Thoracic aorta (tissue), 2 donors: Measurements from ENCODE around the gene GRB14. TPM values are rescaled to one million over a fixed set of nuclear protein-coding genes. Genes with fewer than 3 reads are reported as not detected.

Experiments
- ATAC-seq: fragments of 150-250 bp; one replicate; pipeline ENCODE4 v1.8.0; 2017; ENCODE audit warnings: low read depth; ENCODE audit not compliant: insufficient number of reproducible peaks, low FRiP score
- DNase-seq: peaks from one replicate; pipeline ENCODE4 v3.0.0-alpha.2; 2020; ENCODE audit warnings: low spot score
- H3K27ac ChIP-seq, 2 donors: fragments of 200-600 bp; sonication (generic); 1 replicate in 1 of 2; 2 replicates in 1 of 2; pipeline ENCODE4 v1.5.1; 2016; ENCODE audit warnings: mild to moderate bottlenecking in 2 of 2, moderate library complexity in 2 of 2
- H3K27me3 ChIP-seq: fragments of 200-600 bp; sonication (generic); replicated peaks from 2 replicates; pipeline ENCODE4 v1.6.0; 2016; ENCODE audit warnings: mild to moderate bottlenecking; ENCODE audit not compliant: insufficient read depth
- H3K36me3 ChIP-seq: fragments of 200-600 bp; sonication (generic); one replicate; pipeline ENCODE4 v1.5.1; 2016
- H3K4me1 ChIP-seq, 2 donors: fragments of 200-600 bp; sonication (generic); 1 replicate in 1 of 2; 2 replicates in 1 of 2; pipeline versions ENCODE4 v1.5.1 to v1.6.0; 2016; ENCODE audit warnings: low read depth in 2 of 2, mild to moderate bottlenecking in 1 of 2; ENCODE audit not compliant: control insufficient read depth in 1 of 2
- H3K4me3 ChIP-seq: fragments of 200-600 bp; sonication (generic); 2 replicates; pipeline ENCODE4 v1.5.1; 2016; ENCODE audit warnings: mild to moderate bottlenecking
- H3K9me3 ChIP-seq: fragments of 200-600 bp; sonication (generic); 2 replicates; pipeline ENCODE4 v1.5.1; 2016
- CTCF ChIP-seq: fragments of 200-600 bp; sonication (generic); IDR thresholded peaks from one replicate; pipeline ENCODE4 v1.5.1; 2019; ENCODE audit warnings: antibody characterized with exemption
- total RNA-seq, 2 donors: library from RNA; depleted of rRNA; stranded (reverse); fragments of >200 nt; gene quantifications; one replicate each; pipeline versions ENCODE4 v1.1.0 to v1.2.3, GENCODE V29; 2016

GRB14 gene
- total RNA-seq, 2 donors from 2014 or later = 4.7 to 7.9 TPM

GRCh38 chr2:164535280-164536025, 85.8 kb downstream of the GRB14 start:
- TF ChIP-seq CTCF = no peak
- Histone ChIP-seq H3K27me3 (no peaks in the 10 kb centered on the region), H3K27ac (no peak overlapping the region), H3K9me3 (no peaks in the 10 kb centered on the region), H3K4me1 (peaks cover 0 to 5% of the 10 kb centered on the region in 2 donors), H3K4me3 (no peak overlapping the region), H3K36me3 (no peaks in the 10 kb centered on the region)
- DNase-seq (no peak), ATAC-seq (no peak)

GRCh38 chr2:164530464-164530863, 90.8 kb downstream of the GRB14 start:
- Histone ChIP-seq H3K27me3 (no peaks in the 10 kb centered on the region), H3K4me3 (no peak overlapping the region), H3K4me1 (peaks cover 0 to 4% of the 10 kb centered on the region in 2 donors), H3K36me3 (no peaks in the 10 kb centered on the region), H3K9me3 (no peaks in the 10 kb centered on the region), H3K27ac (no peak overlapping the region)
- TF ChIP-seq CTCF = no peak
- ATAC-seq = no peak
- DNase-seq = no peak

- TF ChIP-seq CTCF = no peak
- H3K4me3 ChIP-seq = no peak overlapping the region
- no peak for DNase-seq
- H3K4me1 ChIP-seq = no peaks in the 10 kb centered on the region
- no peak for ATAC-seq
- no peaks in the 10 kb centered on the region for H3K27me3 ChIP-seq
- no peaks in the 10 kb centered on the region for H3K9me3 ChIP-seq
- no peak overlapping the region for H3K27ac ChIP-seq
- H3K36me3 ChIP-seq = no peaks in the 10 kb centered on the region
These were observed 97.6 kb downstream of the GRB14 start for GRCh38 chr2:164523726-164524125.

GRCh38 chr2:164523009-164523408, 98.3 kb downstream of the GRB14 start:
- Histone ChIP-seq H3K27me3 (no peaks in the 10 kb centered on the region), H3K4me1 (no peaks in the 10 kb centered on the region), H3K27ac (no peak overlapping the region), H3K36me3 (no peaks in the 10 kb centered on the region), H3K4me3 (no peak overlapping the region), H3K9me3 (no peaks in the 10 kb centered on the region)
- TF ChIP-seq CTCF = no peak
- no peak for DNase-seq
- no peak for ATAC-seq

- Histone ChIP-seq H3K9me3 (no peaks in the 10 kb centered on the region), H3K27me3 (no peaks in the 10 kb centered on the region), H3K4me1 (no peaks in the 10 kb centered on the region), H3K4me3 (no peak overlapping the region), H3K36me3 (no peaks in the 10 kb centered on the region), H3K27ac (no peak overlapping the region)
- ATAC-seq (no peak), DNase-seq (no peak)
- TF ChIP-seq CTCF = no peak
These were observed 98.7 kb downstream of the GRB14 start for GRCh38 chr2:164522561-164522981.
